Stimulated activated naive CD4-positive, alpha-beta T cell treated with Interleukin-2 at 50 U/mL for 16 hours (primary cell): ENCODE data around the gene SORBS2.
"Not testable (repeated sequence)": the region's sequence is repeated elsewhere in the genome, so short reads cannot be mapped to it uniquely, and the experiment has no call there.

ENCODE experiments used
- DNase-seq: peaks from one replicate; lab custom pipeline; 2025; lab: John Stamatoyannopoulos, UW

The SORBS2 gene

DNA sequence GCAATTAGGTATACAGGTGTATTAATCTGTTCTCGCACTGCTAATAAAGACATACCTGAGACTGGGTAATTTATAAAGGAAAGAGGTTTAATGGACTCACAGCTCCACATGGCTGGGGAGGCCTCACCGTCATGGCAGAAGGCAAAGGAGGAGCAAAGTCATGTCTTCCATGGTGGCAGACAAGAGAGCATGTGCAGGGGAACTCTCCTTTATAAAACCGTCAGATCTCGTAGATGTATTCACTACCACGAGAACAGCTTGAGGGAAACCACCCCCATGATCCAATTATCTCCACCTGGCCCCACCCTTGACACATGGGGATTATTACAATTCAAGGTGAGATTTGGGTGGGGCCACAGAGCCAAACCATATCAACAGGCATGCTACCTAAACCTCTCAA lies 97.5 kb downstream of the SORBS2 start:
- not testable (repeated sequence) for DNase-seq

DNA sequence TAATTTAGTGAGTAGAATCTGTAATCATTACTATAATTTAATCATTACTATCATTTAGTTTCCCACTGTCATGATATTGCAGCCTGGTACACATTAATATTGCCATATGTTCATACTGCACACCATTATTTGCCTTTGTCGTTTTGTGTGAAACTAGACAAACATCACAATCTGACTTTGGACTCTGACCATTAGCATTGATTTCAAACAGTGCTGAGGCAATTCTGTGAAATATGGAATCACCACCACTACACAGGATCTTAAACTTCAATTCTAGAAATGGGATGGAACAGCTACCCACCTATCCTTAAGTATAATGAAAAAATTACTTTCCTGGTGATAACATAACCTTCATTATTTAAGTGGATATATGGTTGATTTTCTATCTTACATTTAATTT lies 98.3 kb downstream of the SORBS2 start:
- no peak for DNase-seq

DNA sequence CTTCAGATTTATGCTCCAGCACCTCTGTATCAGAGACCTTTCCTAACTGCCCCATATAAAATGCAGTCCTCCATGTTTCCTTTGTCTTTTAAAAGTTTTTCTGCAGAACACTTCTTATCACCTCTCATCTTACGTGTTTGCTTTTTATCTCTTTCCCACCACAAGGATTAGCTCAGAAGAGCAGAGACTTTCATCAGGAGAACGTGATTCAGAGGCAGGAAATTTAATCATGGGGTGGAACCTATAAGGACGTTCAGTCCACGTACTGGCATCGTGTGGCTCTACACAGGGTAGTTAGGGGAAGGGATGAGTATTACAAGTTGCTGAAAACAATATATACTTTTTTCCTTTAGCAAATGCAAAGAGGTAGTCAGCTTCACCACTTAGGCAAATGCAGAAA lies 98.7 kb downstream of the SORBS2 start:
- DNase-seq = no peak

DNA sequence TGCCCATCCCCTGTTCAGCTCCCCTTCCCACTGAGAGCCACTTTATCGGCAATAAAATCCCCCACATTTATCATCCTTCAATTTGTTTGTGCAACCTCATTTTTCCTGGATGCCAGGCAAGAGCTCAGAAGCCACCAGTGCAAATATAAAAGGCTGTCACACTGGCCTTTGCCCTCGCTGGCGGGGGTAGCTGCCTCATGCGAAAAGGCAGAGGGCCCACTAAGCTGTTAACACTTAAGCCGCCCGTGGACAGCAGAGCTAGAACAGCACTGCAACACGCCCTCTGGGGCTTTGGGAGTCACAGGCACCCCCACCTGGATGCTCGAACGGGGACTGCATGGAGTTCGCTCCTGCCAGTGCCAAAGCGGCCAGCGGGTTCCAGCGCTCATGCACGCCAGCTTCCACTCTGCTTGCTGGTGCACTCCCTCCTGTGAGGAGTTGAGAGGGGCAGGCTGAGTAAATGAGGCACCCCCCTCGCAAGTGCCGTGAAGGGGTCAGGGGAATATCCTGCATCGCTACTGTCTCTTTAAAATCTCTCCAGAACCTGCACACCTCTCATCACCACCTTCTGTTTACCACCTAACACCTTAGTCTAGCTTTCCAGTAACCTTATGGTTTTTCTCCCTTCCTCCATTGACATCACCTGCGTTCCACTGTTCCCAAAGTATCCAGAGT lies 99.5 kb downstream of the SORBS2 start:
- DNase-seq = no peak

DNA sequence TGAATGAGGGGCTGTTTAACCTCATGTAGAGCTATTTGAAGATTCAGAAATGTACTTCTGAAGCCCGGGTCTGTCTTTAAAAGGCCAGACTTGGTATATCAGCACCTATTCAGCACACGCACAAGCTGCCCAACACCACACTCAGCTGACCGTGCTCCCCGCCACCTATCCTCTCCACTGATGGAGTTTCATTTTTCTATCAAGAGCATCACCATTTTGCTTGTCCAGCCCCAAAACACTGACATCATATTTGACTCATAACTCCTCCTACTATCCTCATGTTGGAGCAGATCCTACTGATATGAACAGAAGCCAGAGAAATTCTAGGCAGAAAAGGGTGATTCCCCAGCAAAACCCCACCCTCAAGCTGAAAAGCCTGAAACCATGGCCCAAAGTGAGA lies 100.3 kb downstream of the SORBS2 start:
- no peak for DNase-seq

DNA sequence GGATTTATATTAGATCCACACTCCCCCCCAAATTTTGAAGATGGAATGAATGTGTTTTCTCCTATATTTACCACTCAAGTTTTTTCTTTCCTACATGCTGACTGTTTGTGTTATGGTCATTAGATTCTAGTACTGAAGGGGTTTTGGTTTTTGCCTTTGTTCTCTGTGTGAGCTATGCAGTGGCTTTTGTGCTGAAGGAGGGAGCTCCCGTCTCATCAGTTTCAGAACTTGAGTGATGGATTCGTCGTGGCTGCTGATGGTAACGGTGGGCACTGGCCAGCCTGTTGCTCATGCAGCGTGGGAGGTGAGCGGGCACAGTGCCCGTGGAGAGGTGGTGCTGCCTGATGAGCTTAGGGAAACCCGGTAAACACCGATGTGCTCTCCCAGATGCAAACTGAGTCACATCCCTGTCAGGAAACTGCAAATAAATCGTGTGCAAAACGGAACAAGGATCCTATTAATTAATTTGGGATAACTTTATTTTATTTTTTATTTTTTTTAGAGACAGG lies 101.5 kb downstream of the SORBS2 start:
- DNase-seq = no peak

DNA sequence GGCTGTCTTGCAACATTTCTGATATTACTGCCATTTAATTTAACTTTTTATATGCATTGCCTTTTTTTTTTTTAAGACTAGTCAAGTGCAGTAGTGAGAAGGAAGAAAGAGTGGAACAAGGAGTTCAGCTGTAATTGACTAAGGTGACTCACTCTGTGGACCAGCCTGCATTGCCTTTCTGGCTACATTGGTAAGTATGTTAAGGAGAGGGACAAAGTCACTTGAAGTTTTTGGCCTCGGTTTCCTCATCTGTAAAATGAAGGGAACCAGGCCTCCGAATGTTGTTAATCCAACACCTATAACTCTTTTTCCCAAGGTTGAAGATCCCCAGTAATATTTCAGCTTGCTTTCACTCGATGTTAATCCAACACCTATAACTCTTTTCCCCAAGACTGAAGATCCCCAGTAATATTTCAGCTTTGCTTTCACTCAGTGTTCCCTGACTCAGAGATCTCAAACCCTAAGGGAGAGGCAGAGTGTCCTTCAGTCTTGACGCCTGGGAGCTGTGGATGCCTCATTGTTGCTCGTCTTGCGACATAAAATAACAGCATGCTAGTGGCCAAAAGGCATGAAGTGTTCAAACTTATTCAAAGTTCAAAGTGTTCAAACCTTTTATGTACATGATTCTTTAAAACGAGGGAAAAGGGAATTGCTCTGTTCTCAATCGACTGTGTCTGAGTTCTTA lies 102.0 kb downstream of the SORBS2 start:
- DNase-seq = no peak

DNA sequence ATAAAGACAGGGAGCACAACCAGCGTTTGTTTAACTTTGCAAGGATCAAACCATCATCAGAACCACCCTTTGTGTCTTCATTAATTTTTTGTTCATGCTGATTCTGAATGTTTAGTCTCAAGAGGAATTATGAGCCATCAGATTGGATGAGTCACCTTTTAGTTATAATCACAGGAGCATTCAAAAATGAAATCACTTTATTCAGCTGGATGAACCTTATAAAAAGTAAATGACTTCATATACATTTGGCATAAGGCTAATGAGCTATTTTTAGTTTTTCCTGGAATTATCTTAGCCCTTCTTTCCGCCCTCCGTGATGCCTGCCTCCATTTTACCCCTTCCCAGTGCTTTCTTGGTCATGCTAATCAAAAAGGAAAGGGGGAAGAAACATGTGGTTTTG lies 103.6 kb downstream of the SORBS2 start:
- no peak for DNase-seq

DNA sequence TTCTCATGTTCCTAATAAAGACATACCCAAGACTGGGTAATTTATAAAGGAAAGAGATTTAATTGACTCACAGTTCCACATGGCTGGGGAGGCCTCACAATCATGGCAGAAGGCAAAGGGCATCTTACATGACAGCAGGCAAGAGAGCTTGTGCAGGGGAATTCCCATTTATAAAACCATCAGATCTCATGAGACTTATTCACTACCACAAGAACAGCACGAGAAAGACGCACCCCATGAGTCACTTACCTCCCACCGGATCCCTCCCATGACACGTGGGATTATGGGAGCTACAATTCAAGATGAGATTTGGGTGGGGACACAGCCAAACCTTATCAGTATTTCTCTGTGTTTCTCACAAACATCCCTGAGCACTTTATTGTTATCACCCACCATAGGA lies 104.4 kb downstream of the SORBS2 start:
- not testable (repeated sequence) for DNase-seq

DNA sequence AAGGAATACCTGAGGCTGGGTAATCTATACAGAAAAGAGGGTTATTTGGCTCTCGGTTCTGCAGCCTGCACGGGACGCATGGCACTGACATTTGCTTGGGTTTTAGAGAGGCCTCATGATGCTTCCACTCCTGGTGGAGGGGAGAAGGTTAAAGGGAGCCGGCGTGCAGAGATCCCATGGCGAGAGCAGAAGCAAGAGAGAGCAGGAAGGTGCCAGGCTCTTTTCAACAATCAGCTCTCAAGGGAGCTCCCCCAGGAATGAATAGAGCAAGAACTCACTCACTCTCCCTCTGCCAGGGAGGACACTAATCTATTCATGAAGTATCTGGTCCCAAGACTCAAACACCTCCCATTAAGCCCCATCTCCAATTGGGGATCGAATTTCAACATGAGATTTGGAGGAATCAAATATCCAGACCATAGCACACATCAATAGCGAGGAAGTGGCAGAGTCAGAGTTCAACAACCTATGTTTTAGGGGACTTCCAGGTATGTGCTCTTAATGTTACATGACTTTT lies 109.8 kb downstream of the SORBS2 start:
- DNase-seq = no peak

DNA sequence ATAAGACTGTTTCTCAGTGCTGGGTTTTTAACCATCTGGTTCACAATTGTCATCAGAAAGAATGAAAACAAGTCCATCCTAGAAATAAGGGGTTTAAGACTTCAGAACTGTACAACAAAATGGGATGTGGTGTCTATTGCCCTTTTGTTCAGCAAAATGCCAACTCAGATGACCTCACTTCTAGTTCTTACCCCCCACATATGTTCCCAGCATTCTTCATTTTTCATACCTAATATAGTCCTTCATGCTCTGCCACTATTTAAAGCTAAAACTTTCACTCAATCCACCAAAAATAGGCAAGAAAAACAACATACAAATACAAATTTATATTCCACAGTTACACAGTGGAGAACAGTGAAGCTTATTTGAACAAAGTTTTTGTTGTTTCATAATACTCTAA lies 111.4 kb downstream of the SORBS2 start:
- no peak for DNase-seq

DNA sequence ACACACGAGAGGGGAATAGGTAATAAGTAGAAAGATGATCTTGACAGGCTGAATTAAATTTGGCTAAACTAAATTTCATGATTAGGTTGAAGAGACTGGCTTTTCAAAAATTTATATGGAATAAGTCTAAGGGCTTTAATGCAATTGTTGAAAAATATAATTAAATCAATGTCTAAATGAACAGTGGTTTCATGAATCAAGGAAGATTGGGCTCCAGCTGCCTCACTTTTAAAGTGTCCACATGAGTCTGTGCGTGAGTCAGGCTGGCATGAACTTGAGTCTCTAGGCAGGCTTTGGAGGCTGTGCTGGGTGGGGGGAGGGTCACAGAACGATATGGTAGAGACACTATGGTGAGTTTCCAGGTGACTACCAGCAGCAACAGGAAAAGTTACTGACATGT lies 111.9 kb downstream of the SORBS2 start:
- DNase-seq = no peak

DNA sequence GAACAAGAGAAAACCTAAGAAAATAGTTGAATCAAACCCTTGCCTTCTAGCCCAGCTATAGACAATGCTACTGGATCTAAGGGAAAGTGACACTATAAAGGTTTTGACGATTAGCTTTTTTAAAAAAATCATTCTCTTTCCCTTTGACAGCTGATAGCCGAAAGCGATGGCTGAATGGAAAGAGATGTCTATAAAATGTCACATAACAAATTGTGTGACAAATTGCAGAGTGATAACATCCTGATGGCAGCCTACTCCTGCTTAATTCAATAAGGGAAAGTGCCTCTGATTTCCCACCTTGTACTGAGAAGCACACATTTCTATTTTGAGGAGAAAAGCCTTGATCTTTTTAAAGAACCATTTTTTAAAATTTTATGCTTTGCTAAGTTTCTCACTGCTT lies 114.5 kb downstream of the SORBS2 start:
- no peak for DNase-seq

DNA sequence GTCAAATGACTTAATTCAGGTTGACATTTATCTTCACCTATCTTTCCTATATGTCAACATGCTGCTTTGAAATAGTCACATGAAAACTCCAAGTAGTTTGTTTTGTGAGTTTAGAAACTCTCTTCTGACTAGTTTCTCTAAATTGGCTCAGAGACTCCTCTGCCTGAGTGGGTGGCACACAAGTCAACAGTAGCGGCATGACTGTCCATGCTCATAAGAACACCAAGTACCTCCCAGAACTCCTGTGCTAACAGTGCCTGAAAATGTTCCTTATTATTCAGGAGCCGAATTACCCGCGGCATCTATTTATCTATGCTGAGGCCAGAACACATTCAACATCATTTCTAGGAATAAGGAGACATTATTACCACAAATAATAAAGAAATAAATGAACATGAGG lies 116.3 kb downstream of the SORBS2 start:
- no peak for DNase-seq

DNA sequence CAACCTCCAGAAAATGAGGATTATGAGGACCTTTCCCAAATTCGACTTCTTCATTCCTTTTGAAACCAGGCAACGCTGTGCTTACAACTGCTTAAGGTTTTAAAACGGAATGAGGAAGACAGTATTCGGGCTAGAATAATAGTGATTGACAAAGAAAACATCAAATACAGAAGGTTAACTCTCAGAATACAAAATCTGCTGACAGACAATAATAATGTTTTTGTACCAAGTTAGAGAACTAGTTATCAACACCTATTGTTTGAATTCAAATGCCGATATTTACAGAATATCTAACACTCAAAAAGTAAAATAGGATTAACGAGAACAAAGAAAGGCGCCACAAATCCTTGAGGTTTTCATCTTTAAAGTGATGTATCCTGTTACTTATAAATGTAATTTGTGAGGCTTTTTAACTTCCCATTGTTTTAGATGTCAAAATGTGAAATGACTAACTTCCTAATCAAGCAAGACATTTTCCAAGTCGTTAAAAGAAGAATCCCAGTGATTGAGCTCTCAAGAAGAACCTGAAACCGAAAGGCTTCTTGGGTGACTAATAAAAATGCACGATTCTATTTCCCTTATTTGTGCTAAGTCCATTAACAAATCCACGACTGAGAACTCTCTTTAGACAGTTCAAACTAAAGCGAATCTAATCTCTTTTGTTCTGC lies 118.3 kb downstream of the SORBS2 start:
- DNase-seq = no peak

DNA sequence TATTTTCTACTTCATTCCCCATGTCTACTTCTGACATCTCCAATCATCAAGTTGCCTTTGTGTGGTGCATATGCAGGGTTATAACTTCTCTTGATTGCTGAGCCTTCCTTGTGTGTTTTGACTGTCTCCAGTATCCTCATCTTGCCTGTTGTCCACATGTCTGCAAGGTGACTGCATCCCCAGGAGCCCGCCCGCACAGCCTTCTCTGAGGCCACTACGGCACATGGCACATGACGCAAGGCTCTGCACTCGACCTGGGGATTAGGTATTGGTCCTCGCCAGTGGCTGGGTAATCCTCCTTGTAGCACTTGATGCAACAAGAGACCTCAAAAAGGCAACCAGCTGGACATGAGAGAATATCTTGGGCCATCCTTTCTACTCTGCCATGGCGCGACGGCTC lies 122.6 kb downstream of the SORBS2 start:
- no peak for DNase-seq

DNA sequence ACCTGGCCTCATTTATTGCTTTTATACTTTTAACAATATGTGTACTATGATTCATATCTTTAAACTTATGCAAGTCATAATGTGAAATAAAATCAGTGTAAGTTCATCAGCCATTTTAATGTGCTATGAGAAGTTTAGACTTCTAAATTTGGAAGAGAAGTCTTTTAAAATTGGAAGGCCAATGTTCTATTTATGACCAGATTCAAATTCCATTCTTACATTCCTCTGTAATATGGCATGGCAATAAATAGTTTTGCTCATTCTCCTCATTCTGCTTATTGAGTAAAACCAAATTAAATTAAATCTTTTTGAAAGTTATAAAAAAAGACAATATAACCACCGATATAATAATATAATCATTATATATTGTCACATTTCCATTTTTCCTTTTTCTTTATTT lies 126.2 kb downstream of the SORBS2 start:
- no peak for DNase-seq

DNA sequence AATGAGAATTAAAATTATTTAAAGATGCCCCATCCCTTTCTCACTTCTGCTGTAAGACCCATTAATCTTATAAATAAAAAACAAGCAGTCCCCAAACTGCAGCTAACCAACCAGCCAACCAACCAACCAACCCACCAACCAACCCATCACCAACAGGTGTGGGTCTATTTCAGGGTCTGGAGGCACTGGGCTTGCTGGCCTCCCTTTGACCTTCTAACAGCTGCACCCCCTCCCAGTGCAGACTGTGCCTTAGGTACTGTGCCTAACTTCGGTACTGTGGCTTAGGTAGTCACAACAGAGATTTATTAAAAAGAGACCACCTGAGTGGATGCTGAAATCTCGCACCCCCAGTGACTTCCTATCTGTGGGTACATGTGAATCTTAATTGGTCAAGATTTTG lies 128.1 kb downstream of the SORBS2 start:
- no peak for DNase-seq

DNA sequence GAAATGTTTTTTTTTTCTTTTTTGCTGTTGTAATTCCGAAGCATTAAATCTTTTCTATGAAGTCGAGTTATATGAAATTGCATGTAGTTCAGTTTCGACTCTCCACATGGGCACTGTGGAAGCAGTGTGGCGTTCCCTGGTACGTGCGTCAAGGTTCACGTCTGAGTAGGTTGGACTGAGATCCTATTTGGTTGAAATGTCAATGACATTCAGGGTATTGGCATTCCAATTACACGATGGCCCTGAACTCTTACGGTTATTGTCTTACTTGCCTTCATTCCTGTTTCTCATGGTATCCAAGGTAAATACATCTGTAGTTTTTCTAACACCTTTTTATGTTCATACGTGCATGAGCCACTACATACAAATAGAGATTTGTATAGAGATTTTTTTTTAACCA lies 128.8 kb downstream of the SORBS2 start:
- DNase-seq = no peak

DNA sequence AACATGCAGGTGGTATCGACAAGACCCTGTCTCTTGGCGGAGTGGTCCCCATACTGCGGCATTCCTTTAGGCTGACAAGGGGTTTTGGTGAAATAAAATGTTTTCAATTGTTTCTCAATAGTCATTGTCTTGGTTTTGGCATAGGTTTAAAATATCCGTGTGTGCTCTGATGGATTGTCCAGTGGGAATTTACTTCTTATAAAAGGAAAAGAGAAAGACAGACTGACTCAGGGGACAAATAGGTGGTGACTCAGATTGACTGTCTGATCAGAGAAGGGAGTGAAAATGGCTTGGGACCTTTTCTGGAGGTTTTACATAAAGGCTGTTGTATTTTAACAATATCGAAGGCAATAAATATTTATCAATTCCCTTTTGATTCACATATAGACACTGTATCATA lies 129.8 kb downstream of the SORBS2 start:
- DNase-seq = no peak

DNA sequence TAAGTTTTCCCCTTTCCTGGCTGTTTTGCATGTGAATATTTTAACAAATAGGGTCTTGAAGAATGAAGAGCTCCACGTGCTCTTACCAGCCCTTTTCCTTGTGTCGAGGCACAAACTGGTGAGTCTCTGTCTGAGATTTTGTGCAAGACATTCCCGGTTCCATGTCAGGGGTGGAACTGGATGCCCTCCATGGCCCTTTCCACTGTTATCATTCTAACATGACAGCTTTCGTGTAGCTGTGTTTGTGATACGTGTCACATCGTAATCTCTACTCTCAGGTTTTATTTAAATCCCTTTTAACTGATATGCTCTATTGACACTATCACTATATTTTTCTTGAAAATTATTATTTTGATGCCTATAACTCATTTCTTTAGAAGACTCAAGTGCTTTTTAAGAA lies 130.4 kb downstream of the SORBS2 start:
- DNase-seq = no peak

DNA sequence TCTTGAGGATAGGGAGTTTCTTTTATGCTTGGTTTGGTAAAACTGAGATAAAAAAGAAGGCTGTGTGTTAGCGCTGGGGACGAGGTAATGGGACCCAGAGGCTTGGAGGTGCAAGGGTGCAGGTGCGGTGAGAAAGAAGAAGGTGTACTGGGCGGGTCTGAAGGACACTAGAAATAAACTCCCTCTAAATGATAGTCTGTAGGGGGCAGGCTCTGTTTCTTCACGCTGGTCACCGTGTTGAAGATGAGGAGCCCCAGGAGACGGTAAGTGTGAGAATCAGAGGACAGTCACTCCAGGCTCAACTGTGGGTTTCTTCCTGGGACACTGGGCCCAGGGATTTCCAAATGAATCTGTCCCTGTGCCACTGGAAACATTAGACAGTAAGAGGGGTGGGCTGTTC lies 131.4 kb downstream of the SORBS2 start:
- no peak for DNase-seq

DNA sequence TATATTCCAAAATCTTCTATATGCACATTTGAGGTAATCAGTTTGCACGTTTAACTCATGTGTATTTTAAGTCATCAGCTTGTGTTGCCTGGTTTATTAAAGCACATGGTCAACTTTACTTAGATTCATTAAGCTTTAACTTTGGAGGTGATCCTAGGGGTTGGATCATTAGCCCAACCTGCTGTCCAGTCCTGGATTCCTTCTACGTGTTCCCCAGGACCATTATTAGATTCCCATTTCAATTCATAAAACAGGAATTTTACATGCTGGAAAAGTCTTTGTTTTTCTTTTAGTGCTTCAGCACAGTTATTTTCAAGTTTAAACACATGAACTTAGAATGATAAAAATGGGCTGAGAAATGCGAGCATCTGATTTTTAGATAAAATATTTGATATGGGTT lies 132.5 kb downstream of the SORBS2 start:
- DNase-seq = no peak
